ENCODE data around the gene NAT10.

NAT10 gene

GRCh38 chr11:34188181-34188580, 82.8 kb downstream of the NAT10 start:
- TF ChIP-seq SIN3A (IDR thresholded peaks at IDR 0.05; ENCODE audit: borderline replicate concordance, insufficient read depth, low read length) (no peak), POLR2AphosphoS5 (IDR thresholded peaks at IDR 0.05; ENCODE audit: low read depth, low read length) (no peak), TAF1 (IDR thresholded peaks at IDR 0.05; ENCODE audit: borderline replicate concordance, insufficient read depth, low read length) (no peak), FOXP2 (optimal IDR thresholded peaks at IDR 0.05; ENCODE audit: borderline replicate concordance, extremely low read depth, extremely low read length, insufficient read depth) (no peak)
- TF ChIP-seq, protein P1, sequence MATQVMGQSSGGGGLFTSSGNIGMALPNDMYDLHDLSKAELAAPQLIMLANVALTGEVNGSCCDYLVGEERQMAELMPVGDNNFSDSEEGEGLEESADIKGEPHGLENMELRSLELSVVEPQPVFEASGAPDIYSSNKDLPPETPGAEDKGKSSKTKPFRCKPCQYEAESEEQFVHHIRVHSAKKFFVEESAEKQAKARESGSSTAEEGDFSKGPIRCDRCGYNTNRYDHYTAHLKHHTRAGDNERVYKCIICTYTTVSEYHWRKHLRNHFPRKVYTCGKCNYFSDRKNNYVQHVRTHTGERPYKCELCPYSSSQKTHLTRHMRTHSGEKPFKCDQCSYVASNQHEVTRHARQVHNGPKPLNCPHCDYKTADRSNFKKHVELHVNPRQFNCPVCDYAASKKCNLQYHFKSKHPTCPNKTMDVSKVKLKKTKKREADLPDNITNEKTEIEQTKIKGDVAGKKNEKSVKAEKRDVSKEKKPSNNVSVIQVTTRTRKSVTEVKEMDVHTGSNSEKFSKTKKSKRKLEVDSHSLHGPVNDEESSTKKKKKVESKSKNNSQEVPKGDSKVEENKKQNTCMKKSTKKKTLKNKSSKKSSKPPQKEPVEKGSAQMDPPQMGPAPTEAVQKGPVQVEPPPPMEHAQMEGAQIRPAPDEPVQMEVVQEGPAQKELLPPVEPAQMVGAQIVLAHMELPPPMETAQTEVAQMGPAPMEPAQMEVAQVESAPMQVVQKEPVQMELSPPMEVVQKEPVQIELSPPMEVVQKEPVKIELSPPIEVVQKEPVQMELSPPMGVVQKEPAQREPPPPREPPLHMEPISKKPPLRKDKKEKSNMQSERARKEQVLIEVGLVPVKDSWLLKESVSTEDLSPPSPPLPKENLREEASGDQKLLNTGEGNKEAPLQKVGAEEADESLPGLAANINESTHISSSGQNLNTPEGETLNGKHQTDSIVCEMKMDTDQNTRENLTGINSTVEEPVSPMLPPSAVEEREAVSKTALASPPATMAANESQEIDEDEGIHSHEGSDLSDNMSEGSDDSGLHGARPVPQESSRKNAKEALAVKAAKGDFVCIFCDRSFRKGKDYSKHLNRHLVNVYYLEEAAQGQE (IDR thresholded peaks at IDR 0.05; ENCODE audit: insufficient read depth in 1 of 2, low read depth in 2 of 2, low read length in 2 of 2) = no peak

GRCh38 chr11:34189191-34189590, 83.8 kb downstream of the NAT10 start:
- TF ChIP-seq, protein P1 (IDR thresholded peaks at IDR 0.05; ENCODE audit: insufficient read depth in 1 of 2, low read depth in 2 of 2, low read length in 2 of 2) = no peak
- TF ChIP-seq SIN3A (IDR thresholded peaks at IDR 0.05; ENCODE audit: borderline replicate concordance, insufficient read depth, low read length) (no peak), FOXP2 (optimal IDR thresholded peaks at IDR 0.05; ENCODE audit: borderline replicate concordance, extremely low read depth, extremely low read length, insufficient read depth) (no peak), TAF1 (IDR thresholded peaks at IDR 0.05; ENCODE audit: borderline replicate concordance, insufficient read depth, low read length) (no peak), POLR2AphosphoS5 (IDR thresholded peaks at IDR 0.05; ENCODE audit: low read depth, low read length) (no peak)

DNA sequence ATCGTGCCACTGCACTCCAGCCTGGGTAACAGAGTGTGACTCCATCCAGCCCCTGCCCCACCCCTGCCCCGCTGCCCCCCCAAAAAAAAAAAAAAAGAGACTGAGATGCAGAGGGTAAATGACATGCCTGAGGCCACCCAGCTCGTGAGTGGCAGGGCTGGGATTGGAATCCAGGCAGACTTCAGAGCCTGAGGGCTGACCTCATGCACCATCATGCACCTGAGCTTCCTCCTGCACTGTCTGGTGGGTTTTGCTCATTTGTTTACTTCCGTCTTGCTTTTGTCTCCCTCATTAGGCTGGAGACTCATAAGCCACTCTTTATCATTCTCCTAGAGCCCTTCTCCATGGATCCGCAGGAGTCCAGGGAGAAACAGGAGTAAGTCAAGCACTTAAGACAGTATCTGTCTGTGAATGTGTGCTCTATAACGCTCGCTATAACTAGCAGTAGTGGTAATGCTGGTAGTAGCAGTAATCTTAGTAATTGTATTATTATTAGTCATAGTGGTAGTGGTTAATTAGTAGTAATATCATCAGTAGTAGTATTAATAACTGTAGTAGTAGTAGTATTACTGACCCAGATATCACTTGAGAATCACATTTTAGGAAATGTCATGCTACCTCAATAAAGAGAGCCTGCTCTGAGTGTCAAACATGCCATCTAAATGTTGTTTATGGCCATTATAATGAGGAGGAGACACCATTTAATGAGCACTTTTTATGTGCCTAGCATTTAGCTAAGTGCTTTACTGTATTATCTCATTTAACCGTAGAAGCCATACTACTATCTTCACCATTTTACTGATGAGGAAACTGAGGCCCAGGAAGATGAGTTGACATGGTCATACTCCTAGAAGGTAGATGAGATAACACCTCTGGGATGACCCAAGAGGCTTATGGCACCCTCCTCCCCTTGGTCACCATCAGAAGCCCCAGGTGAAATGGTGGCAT, 85.0 kb downstream of the NAT10 start:
- TF ChIP-seq FOXP2 (optimal IDR thresholded peaks at IDR 0.05; ENCODE audit: borderline replicate concordance, extremely low read depth, extremely low read length, insufficient read depth) (no peak), POLR2AphosphoS5 (IDR thresholded peaks at IDR 0.05; ENCODE audit: low read depth, low read length) (no peak), TAF1 (IDR thresholded peaks at IDR 0.05; ENCODE audit: borderline replicate concordance, insufficient read depth, low read length) (no peak), SIN3A (IDR thresholded peaks at IDR 0.05; ENCODE audit: borderline replicate concordance, insufficient read depth, low read length) (no peak)
- TF ChIP-seq, protein P1 (IDR thresholded peaks at IDR 0.05; ENCODE audit: insufficient read depth in 1 of 2, low read depth in 2 of 2, low read length in 2 of 2) = no peak

- TF ChIP-seq, protein P1 (IDR thresholded peaks at IDR 0.05; ENCODE audit: insufficient read depth in 1 of 2, low read depth in 2 of 2, low read length in 2 of 2) = no peak
- no peak for TF ChIP-seq TAF1 (IDR thresholded peaks at IDR 0.05; ENCODE audit: borderline replicate concordance, insufficient read depth, low read length)
- no peak for TF ChIP-seq POLR2AphosphoS5 (IDR thresholded peaks at IDR 0.05; ENCODE audit: low read depth, low read length)
- no peak for TF ChIP-seq FOXP2 (optimal IDR thresholded peaks at IDR 0.05; ENCODE audit: borderline replicate concordance, extremely low read depth, extremely low read length, insufficient read depth)
- no peak for TF ChIP-seq SIN3A (IDR thresholded peaks at IDR 0.05; ENCODE audit: borderline replicate concordance, insufficient read depth, low read length)
These were observed 86.1 kb downstream of the NAT10 start for GRCh38 chr11:34191578-34191977.
